HepG2 (cell line): Measurements from ENCODE around the gene ACTN4. TPM values are rescaled to one million over a fixed set of nuclear protein-coding genes. Genes with fewer than 3 reads are reported as not detected.

Experiments used
- ELF1 ChIP-seq: sonication (generic); formaldehyde crosslinking; IDR thresholded peaks from 2 replicates; pipeline ENCODE4 v1.4.0; 2020; ENCODE audit warnings: missing genetic modification reagents
- GTF3A ChIP-seq: sonication (generic); formaldehyde crosslinking; conservative IDR thresholded peaks from 2 replicates; pipeline ENCODE4 v1.4.0; 2020; ENCODE audit warnings: mild to moderate bottlenecking, missing genetic modification reagents
- HMGXB4 ChIP-seq, 2 experiments: sonication (generic) in 1 of 2; formaldehyde crosslinking in 1 of 2; IDR thresholded peaks; 2 replicates each; pipeline versions ENCODE4 v1.4.0 to v1.6.1; 2018 to 2020; ENCODE audit warnings: missing genetic modification reagents in 2 of 2, borderline replicate concordance in 1 of 2, low read depth in 1 of 2, mild to moderate bottlenecking in 1 of 2, missing biosample characterization in 1 of 2
- KDM4B ChIP-seq: sonication (generic); formaldehyde crosslinking; IDR thresholded peaks from 2 replicates; pipeline ENCODE4 v1.4.0; 2020; ENCODE audit warnings: missing genetic modification reagents
- MED1 ChIP-seq: sonication (generic); formaldehyde crosslinking; IDR thresholded peaks from 2 replicates; pipeline ENCODE4 v1.4.0; 2020; ENCODE audit warnings: missing genetic modification reagents
- PLRG1 ChIP-seq: fragments of 450-650 bp; conservative IDR thresholded peaks from 2 replicates; pipeline ENCODE4 v1.6.1; 2016
- PPARG ChIP-seq: conservative IDR thresholded peaks from 2 replicates; pipeline ENCODE4 v1.6.1; 2016; ENCODE audit warnings: missing biosample characterization, missing genetic modification reagents
- REPIN1 ChIP-seq: sonication (generic); formaldehyde crosslinking; IDR thresholded peaks from 2 replicates; pipeline ENCODE4 v1.8.0; 2022; ENCODE audit warnings: missing genetic modification reagents, low read depth, mild to moderate bottlenecking, borderline replicate concordance
- REXO4 ChIP-seq: sonication (generic); formaldehyde crosslinking; IDR thresholded peaks from 2 replicates; pipeline ENCODE4 v1.8.0; 2022; ENCODE audit warnings: missing genetic modification reagents, mild to moderate bottlenecking, borderline replicate concordance
- SKIL ChIP-seq: sonication (generic); formaldehyde crosslinking; IDR thresholded peaks from 2 replicates; pipeline ENCODE4 v1.8.0; 2022; ENCODE audit warnings: missing genetic modification reagents, mild to moderate bottlenecking, moderate library complexity, borderline replicate concordance
- TAF1 ChIP-seq: sonication (generic); formaldehyde crosslinking; IDR thresholded peaks from 2 replicates; pipeline ENCODE4 v1.4.0; 2020; ENCODE audit warnings: missing genetic modification reagents
- YEATS4 ChIP-seq: sonication (generic); formaldehyde crosslinking; IDR thresholded peaks from 2 replicates; pipeline ENCODE4 v1.4.0; 2020; ENCODE audit warnings: missing genetic modification reagents, borderline replicate concordance
- ZBTB14 ChIP-seq: sonication (generic); formaldehyde crosslinking; IDR thresholded peaks from 2 replicates; pipeline ENCODE4 v1.4.0; 2020; ENCODE audit warnings: missing genetic modification reagents
- ZBTB20 ChIP-seq: sonication (generic); formaldehyde crosslinking; IDR thresholded peaks from 2 replicates; pipeline ENCODE4 v1.8.1; 2023; ENCODE audit warnings: missing genetic modification reagents, low read depth, mild to moderate bottlenecking, borderline replicate concordance
- ZBTB3 ChIP-seq: sonication (generic); formaldehyde crosslinking; IDR thresholded peaks from 2 replicates; pipeline ENCODE4 v1.4.0; 2020; ENCODE audit warnings: low read depth, mild to moderate bottlenecking, moderate library complexity, missing genetic modification reagents, borderline replicate concordance
- ZNF7 ChIP-seq: IDR thresholded peaks from 2 replicates; pipeline ENCODE4 v1.6.1; 2016; ENCODE audit warnings: missing biosample characterization, missing genetic modification reagents
- ZNF770 ChIP-seq: sonication (generic); formaldehyde crosslinking; IDR thresholded peaks from 2 replicates; pipeline ENCODE4 v1.5.0; 2020; ENCODE audit warnings: mild to moderate bottlenecking, missing genetic modification reagents
- ZNF772 ChIP-seq: sonication (generic); formaldehyde crosslinking; IDR thresholded peaks from 2 replicates; pipeline ENCODE4 v1.5.0; 2020; ENCODE audit warnings: mild to moderate bottlenecking, missing genetic modification reagents
- ZNF782 ChIP-seq: sonication (generic); formaldehyde crosslinking; IDR thresholded peaks from 2 replicates; pipeline ENCODE4 v1.4.0; 2020; ENCODE audit warnings: missing genetic modification reagents, mild to moderate bottlenecking, borderline replicate concordance
- ZSCAN30 ChIP-seq: sonication (generic); formaldehyde crosslinking; IDR thresholded peaks from 2 replicates; pipeline ENCODE4 v1.5.0; 2020; ENCODE audit warnings: mild to moderate bottlenecking, missing genetic modification reagents
- polyA plus RNA-seq, 8 experiments: library from polyadenylated mRNA; depleted of rRNA in 3 of 8; stranded (reverse) in 7 of 8; unstranded in 1 of 8; fragments of >200 nt; fragmentation: Illumina TruSeq in 4 of 8; extraction: Trizol in 4 of 8; gene quantifications; 2 replicates each; pipeline versions ENCODE4 v1.2.1 to v1.2.3, GENCODE V29; 2011 to 2016; ENCODE audit warnings: low read depth in 4 of 8, missing spikeins in 1 of 8, mixed read lengths in 1 of 8; ENCODE audit not compliant: insufficient read depth in 1 of 8
- total RNA-seq, 5 experiments: library from RNA; depleted of rRNA; stranded (reverse); fragments of >200 nt; fragmentation: Illumina TruSeq; extraction: Trizol; gene quantifications; 2 replicates each; pipeline ENCODE4 v1.2.3, GENCODE V29; 2016; ENCODE audit warnings: low read depth in 1 of 5

Gene ACTN4
- total and polyA plus RNA-seq, 2 of the 13 experiments (the other 11 are each of a cell fraction or from before 2014, with no cell fraction given): 171 to 192 TPM

- TF ChIP-seq YEATS4 (peak; percentile 22; the same call in 1 of the 2 replicates), KDM4B (CRISPR knock-in tag) (no peak), PPARG (CRISPR knock-in tag) (peak; percentile 28; the same call in 1 of the 2 replicates), SKIL (CRISPR knock-in tag) (peak; percentile 86), ZSCAN30 (CRISPR knock-in tag) (no peak), ZNF782 (CRISPR knock-in tag) (no peak), GTF3A (no peak), HMGXB4 (CRISPR knock-in tag; IDR thresholded peaks at IDR 0.05; ENCODE audit: borderline replicate concordance in 1 of 2, low read depth in 1 of 2) (no peak), TAF1 (no peak), REPIN1 (CRISPR knock-in tag) (peak; percentile 23; the same call in 1 of the 2 replicates), ZNF7 (CRISPR knock-in tag) (no peak), PLRG1 (no peak), MED1 (CRISPR knock-in tag) (peak; percentile 61; the same call in 1 of the 2 replicates), ZBTB20 (CRISPR knock-in tag) (no peak), ZBTB14 (CRISPR knock-in tag) (no peak), REXO4 (CRISPR knock-in tag) (no peak), ZNF770 (CRISPR knock-in tag) (no peak), ZBTB3 (CRISPR knock-in tag) (no peak), ELF1 (no peak), ZNF772 (CRISPR knock-in tag) (no peak)
Measured at GRCh38 chr19:38658462-38659306, 11.2 kb downstream of the ACTN4 start (continued).
